HCT116 (cell line): Measurements from ENCODE around the gene CACNA1E. TPM values are rescaled to one million over a fixed set of nuclear protein-coding genes. Genes with fewer than 3 reads are reported as not detected.

Source experiments
- ATAC-seq: fragments of 200-7000 bp; cut with Tn5 transposase; 2 replicates; pipeline ENCODE4 v1.9.1; 2020; ENCODE audit warnings: mild to moderate bottlenecking, moderate library complexity
- BruUV-seq: library from RNA; stranded (reverse); fragments of 400-500 nt; replicated peaks from 2 replicates; lab custom pipeline; 2021; lab: Mats Ljungman, UMichigan
- CTCF ChIA-PET: fragments of 300-600 bp; sonication (Branson Sonifier 250); formaldehyde crosslinking; loops from one replicate; lab custom pipeline; 2021; ENCODE audit warnings: antibody characterized with exemption; lab: Charles Lee
- POLR2A ChIA-PET: fragments of 300-600, 350-600 bp; sonication (Branson Sonifier 250); formaldehyde crosslinking; loops from one replicate; lab custom pipeline; 2021; ENCODE audit warnings: antibody characterized with exemption; lab: Charles Lee
- RAD21 ChIA-PET, 2 experiments: fragments of 300-600 bp; sonication (Branson Sonifier 250); formaldehyde crosslinking; loops; one replicate each; lab custom pipeline; 2023; ENCODE audit warnings: low total read pairs in 2 of 2; ENCODE audit not compliant: uncharacterized antibody in 2 of 2, unreplicated experiment in 2 of 2, low non-redundant PET in 1 of 2; lab: Charles Lee
- DNase-seq: peaks from one replicate; pipeline ENCODE4 v3.0.0-alpha.2; 2010; ENCODE audit warnings: low read depth, low spot score
- H2AFZ ChIP-seq: fragments of 200-600 bp; shearing (Covaris generic), sonication (generic); 2 replicates; pipeline ENCODE4 v1.6.1; 2017; ENCODE audit warnings: low read depth, mixed run types, mixed read lengths, antibody characterized with exemption, low read length; ENCODE audit not compliant: poor library complexity, severe bottlenecking
- H3K27ac ChIP-seq: 2 replicates; pipeline ENCODE4 v1.5.1; 2012; ENCODE audit warnings: low read depth, low read length
- H3K27me3 ChIP-seq: fragments of 200-600 bp; sonication (generic); 2 replicates; pipeline ENCODE4 v1.6.1; 2016; ENCODE audit warnings: mixed run types, low read length, mixed read lengths; ENCODE audit not compliant: insufficient read depth
- H3K36me3 ChIP-seq, 2 experiments: fragments of 200-500 bp in 1 of 2; fragments of 200-600 bp in 1 of 2; sonication (Bioruptor generic) in 1 of 2; sonication (generic) in 1 of 2; 2 replicates each; pipeline versions ENCODE4 v1.5.1 to v1.6.1; 2014 to 2016; ENCODE audit warnings: low read length in 2 of 2, inconsistent platforms in 1 of 2, mixed read lengths in 1 of 2, mixed run types in 1 of 2; ENCODE audit not compliant: insufficient read depth in 2 of 2, control insufficient read depth in 1 of 2
- H3K4me1 ChIP-seq, 2 experiments: fragments of 200-600 bp in 1 of 2; sonication (generic) in 1 of 2; 2 replicates each; pipeline versions ENCODE4 v1.5.1 to v1.6.1; 2012 to 2017; ENCODE audit warnings: low read length in 2 of 2, inconsistent platforms in 1 of 2, mild to moderate bottlenecking in 1 of 2, mixed read lengths in 1 of 2, mixed run types in 1 of 2, moderate library complexity in 1 of 2; ENCODE audit not compliant: insufficient read depth in 2 of 2, control insufficient read depth in 1 of 2
- H3K4me2 ChIP-seq: fragments of 200-600 bp; sonication (generic); 2 replicates; pipeline ENCODE4 v1.6.1; 2017; ENCODE audit warnings: mixed run types, low read length, mixed read lengths
- H3K4me3 ChIP-seq, 2 experiments: fragments of 200-600 bp in 1 of 2; sonication (generic) in 1 of 2; replicated peaks in 1 of 2; 2 replicates each; pipeline ENCODE4 v1.5.1; 2011 to 2016; ENCODE audit warnings: low read length in 2 of 2, control low read depth in 1 of 2, low read depth in 1 of 2, mild to moderate bottlenecking in 1 of 2, mixed read lengths in 1 of 2, mixed run types in 1 of 2
- H3K79me2 ChIP-seq: fragments of 200-600 bp; sonication (generic); 2 replicates; pipeline ENCODE4 v1.6.1; 2017; ENCODE audit warnings: mild to moderate bottlenecking, mixed run types, low read length, moderate library complexity, mixed read lengths; ENCODE audit not compliant: insufficient read depth
- H3K9ac ChIP-seq: fragments of 200-600 bp; sonication (generic); 2 replicates; pipeline ENCODE4 v1.6.1; 2016; ENCODE audit warnings: low read length, mixed read lengths
- H3K9me2 ChIP-seq: fragments of 200-600 bp; sonication (generic), shearing (Covaris generic); 2 replicates; pipeline ENCODE4 v1.6.1; 2017; ENCODE audit warnings: mixed run types, mild to moderate bottlenecking, moderate library complexity; ENCODE audit not compliant: insufficient read depth
- H3K9me3 ChIP-seq, 2 experiments: fragments of 200-500 bp in 1 of 2; fragments of 200-600 bp in 1 of 2; sonication (Bioruptor generic) in 1 of 2; sonication (generic) in 1 of 2; 2 replicates each; pipeline ENCODE4 v1.6.1; 2014 to 2017; ENCODE audit warnings: low read length in 2 of 2, mixed read lengths in 2 of 2, inconsistent platforms in 1 of 2, low read depth in 1 of 2, mild to moderate bottlenecking in 1 of 2, mixed run types in 1 of 2, moderate library complexity in 1 of 2; ENCODE audit not compliant: control insufficient read depth in 1 of 2, insufficient read depth in 1 of 2
- H4K20me1 ChIP-seq: fragments of 200-600 bp; sonication (generic), shearing (Covaris generic); 2 replicates; pipeline ENCODE4 v1.6.1; 2017; ENCODE audit warnings: mixed run types, mild to moderate bottlenecking, moderate library complexity; ENCODE audit not compliant: insufficient read depth
- CBX3 ChIP-seq: IDR thresholded peaks from 2 replicates; pipeline ENCODE4 v1.6.1; 2012; ENCODE audit warnings: low read depth
- CTCF ChIP-seq, 3 experiments: fragments of 200-600 bp in 1 of 3; sonication (generic) in 1 of 3; IDR thresholded peaks in 2 of 3; conservative IDR thresholded peaks in 1 of 3; 2 replicates each; pipeline ENCODE4 v1.5.1; 2012 to 2017; ENCODE audit warnings: low read depth in 2 of 3, low read length in 2 of 3, antibody characterized with exemption in 1 of 3, borderline replicate concordance in 1 of 3, control low read depth in 1 of 3, mild to moderate bottlenecking in 1 of 3, mixed read lengths in 1 of 3, mixed run types in 1 of 3, moderate library complexity in 1 of 3; ENCODE audit not compliant: insufficient read depth in 1 of 3
- EGR1 ChIP-seq: IDR thresholded peaks from 2 replicates; pipeline ENCODE4 v1.6.1; 2012; ENCODE audit warnings: low read depth
- EZH2phosphoT487 ChIP-seq: fragments of 200-600 bp; IDR thresholded peaks from 2 replicates; pipeline ENCODE4 v1.6.1; 2018; ENCODE audit warnings: antibody characterized with exemption, borderline replicate concordance
- FOSL1 ChIP-seq: IDR thresholded peaks from 2 replicates; pipeline ENCODE4 v1.6.1; 2012; ENCODE audit warnings: low read depth
- JUND ChIP-seq: IDR thresholded peaks from 2 replicates; pipeline ENCODE4 v1.6.1; 2012
- POLR2A ChIP-seq: IDR thresholded peaks from 2 replicates; pipeline ENCODE4 v1.7.0; 2011; ENCODE audit warnings: borderline replicate concordance; ENCODE audit not compliant: insufficient read depth, insufficient read length; ENCODE audit errors: extremely low read depth
- YY1 ChIP-seq: IDR thresholded peaks from 2 replicates; pipeline ENCODE4 v1.6.1; 2011; ENCODE audit warnings: low read length, low read depth, moderate library complexity, mild to moderate bottlenecking; ENCODE audit not compliant: insufficient replicate concordance; ENCODE audit errors: extremely low read depth
- ZBTB33 ChIP-seq: IDR thresholded peaks from 2 replicates; pipeline ENCODE4 v1.6.1; 2011; ENCODE audit warnings: mild to moderate bottlenecking, low read length, moderate library complexity; ENCODE audit not compliant: insufficient replicate concordance; ENCODE audit errors: extremely low read depth
- ZFX ChIP-seq: fragments of 450-650 bp; IDR thresholded peaks from 2 replicates; pipeline ENCODE4 v1.6.1; 2017
- ZNF274 ChIP-seq: fragments of 200-500 bp; sonication (Bioruptor generic); IDR thresholded peaks from 2 replicates; pipeline ENCODE4 v1.6.1; 2014; ENCODE audit warnings: mild to moderate bottlenecking, low read depth, low read length, inconsistent platforms
- intact Hi-C: fragments of 100-400 bp; cut with micrococcal nuclease; formaldehyde crosslinking; loops from 2 replicates; pipeline ENCODE4 v1.10.0; 2022
- total RNA-seq: library from RNA; stranded (reverse); gene quantifications from one replicate; pipeline ENCODE4 v1.2.1, GENCODE V29; 2021; ENCODE audit not compliant: unreplicated experiment

CACNA1E gene
- total RNA-seq, 1 experiment from 2014 or later = 0.02 TPM

GRCh38 chr1:181557313-181557712 is 74.0 kb downstream of the CACNA1E start:
- ChIA-PET CTCF (no interaction called here), RAD21 (no interaction called here), POLR2A (no interaction called here)
- DNase-seq (no peak), ATAC-seq (no peak)
- Histone ChIP-seq H3K4me3 (no peak overlapping the region), H2AFZ (no peak overlapping the region), H3K4me2 (no peak overlapping the region), H3K27me3 (peaks cover 62% of the 10 kb centered on the region), H3K9me2 (no peaks in the 10 kb centered on the region), H3K79me2 (no peaks in the 10 kb centered on the region), H3K27ac (no peak overlapping the region), H3K9me3 (no peaks in the 10 kb centered on the region), H3K36me3 (no peaks in the 10 kb centered on the region), H3K4me1 (no peaks in the 10 kb centered on the region), H3K9ac (no peak overlapping the region), H4K20me1 (no peaks in the 10 kb centered on the region)
- TF ChIP-seq ZBTB33 = no peak
- no peak for TF ChIP-seq EZH2phosphoT487
- TF ChIP-seq FOSL1 = no peak
- no peak for TF ChIP-seq ZFX
- no peak for TF ChIP-seq JUND
- TF ChIP-seq POLR2A = no peak
- no peak for TF ChIP-seq ZNF274
- TF ChIP-seq YY1 = no peak
- TF ChIP-seq CBX3 = no peak
- no peak for TF ChIP-seq EGR1
- no peak for TF ChIP-seq CTCF (IDR thresholded peaks at IDR 0.05 in 2 of 3, conservative IDR thresholded peaks at IDR 0.05 in 1 of 3; ENCODE audit: borderline replicate concordance in 1 of 3, insufficient read depth in 1 of 3, low read depth in 2 of 3, low read length in 2 of 3)
- BruUV-seq = no TSS peak
- intact Hi-C loops = no loop called here
